ENCODE data around the gene NUDT16.
"Not testable (repeated sequence)": the region's sequence is repeated elsewhere in the genome, so short reads cannot be mapped to it uniquely, and the experiment has no call there.

The NUDT16 gene

DNA sequence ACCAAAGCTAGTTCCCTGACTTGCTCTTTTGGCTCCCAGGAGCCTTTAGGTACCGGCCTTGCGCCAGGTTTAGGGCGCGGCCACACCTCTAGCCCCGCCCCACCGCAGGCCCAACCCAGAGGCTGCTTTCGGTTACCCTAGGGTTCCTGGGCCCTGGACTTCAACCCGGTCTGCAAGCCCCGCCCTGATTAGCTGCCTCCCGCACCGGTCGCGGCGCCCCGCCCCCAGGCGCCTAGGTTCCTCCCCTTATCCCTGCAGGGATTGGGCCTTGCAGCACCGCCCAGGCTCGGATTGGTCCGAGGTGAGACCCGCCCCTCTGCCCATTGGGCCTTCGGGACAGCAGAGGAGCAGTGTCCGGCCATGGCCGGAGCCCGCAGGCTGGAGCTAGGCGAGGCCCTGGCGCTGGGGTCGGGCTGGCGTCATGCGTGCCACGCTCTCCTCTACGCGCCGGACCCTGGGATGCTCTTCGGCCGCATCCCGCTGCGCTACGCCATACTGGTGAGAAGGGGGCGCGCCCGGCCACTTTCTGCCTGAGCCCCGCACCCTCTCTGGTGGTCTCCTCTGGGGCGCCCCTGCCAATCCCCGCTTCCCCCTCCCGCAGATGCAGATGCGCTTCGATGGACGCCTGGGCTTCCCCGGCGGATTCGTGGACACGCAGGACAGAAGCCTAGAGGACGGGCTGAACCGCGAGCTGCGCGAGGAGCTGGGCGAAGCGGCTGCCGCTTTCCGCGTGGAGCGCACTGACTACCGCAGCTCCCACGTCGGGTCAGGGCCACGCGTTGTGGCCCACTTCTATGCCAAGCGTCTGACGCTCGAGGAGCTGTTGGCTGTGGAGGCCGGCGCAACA, at the start of gene NUDT16:
TSS of gene NUDT16 (plus strand) at position 330 of the 847 bp plus-strand sequence. CDS start at position 361, 31 bp downstream.
- peak; percentile 98 for DNase-seq (ENCODE audit: low read depth)

DNA sequence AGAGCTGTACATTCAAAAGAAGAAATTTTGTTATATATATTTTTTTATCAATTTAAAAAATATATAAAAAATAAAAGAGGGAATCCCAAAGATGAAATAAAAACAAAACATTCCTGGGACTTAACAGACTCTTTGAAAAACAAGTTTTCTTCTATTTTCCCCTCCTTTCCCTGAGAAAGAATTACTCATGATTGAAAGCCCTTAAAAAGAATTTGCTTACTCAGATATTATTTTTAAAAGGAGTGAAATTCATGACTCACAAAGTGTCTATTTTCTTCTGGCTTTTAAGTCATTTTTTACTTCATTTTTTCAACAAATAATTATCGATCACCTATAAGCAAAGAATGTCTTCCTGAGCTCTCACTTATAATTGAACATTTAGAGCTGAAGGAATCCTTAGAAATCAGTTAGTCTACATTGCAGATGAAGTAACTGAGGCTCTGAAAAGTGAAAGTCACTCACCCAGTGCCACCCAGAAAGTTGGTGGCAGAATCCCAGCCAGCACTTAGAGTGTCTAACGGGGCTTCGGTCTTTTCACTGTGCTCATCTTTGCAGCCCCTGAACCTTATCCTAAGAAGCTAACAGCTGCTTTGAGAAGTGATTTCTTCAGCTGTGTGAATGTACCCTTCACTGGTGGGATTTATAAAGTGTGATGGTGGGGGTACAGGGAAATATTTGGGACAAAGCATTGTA, 42.5 kb upstream of the NUDT16 start:
- no peak for DNase-seq (ENCODE audit: low read depth)

- DNase-seq (ENCODE audit: low read depth) = no peak
These were observed 39.8 kb upstream of the NUDT16 start for GRCh38 chr3:131341761-131342160.

DNA sequence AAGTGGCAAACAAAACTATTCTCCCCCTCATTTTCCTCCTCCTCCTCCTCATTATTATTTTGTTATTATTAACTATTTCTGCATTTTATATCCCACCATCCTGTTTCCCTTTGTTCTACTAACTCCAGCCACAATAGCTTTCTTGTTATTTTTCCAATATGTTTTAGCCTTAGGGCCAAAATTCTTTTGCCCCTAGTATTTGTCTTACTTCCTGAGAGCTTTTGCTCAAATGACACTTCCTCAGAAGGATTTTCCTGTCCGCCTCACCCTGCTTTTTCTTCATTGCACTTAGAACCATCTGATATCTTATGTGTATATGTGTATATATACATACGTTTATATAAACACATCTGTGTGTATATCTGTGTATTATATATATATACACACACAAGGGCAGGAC, 32.7 kb upstream of the NUDT16 start:
- DNase-seq (ENCODE audit: low read depth) = no peak

DNA sequence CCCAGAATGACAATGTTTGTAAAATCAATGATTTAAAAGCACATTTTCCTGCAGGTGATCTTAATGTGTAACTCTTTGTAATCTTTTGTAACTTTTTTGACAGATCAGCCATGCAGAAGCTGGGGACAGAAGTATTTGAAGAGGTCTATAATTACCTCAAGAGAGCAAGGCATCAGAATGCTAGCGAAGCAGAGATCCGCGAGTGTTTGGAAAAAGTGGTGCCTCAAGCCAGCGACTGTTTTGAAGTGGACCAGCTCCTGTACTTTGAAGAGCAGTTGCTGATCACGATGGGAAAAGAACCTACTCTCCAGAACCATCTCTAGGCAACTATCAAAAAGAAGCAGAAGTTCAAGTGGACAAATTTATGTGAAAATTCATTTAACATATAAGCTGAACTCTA, 32.1 kb upstream of the NUDT16 start:
- no peak for DNase-seq (ENCODE audit: low read depth)

DNA sequence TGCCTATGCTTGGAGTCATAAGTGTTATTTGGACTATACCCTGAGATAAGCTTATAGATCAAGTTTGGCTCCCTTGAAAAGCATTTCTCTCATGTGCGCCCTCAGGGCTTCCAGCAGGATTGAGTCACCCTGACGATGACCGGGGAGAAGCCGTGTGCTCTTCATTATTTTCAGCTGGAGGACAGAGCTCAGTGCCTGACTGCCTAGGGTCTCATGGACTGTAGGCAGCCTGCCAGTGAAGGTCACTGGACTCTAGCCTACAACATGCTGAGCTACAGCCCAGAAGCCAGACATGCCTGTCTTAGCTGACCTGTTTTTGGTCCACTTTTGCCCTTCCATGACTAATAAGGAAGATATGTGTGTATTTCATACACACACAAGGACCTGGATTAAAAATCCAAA, 31.6 kb upstream of the NUDT16 start:
- DNase-seq (ENCODE audit: low read depth) = no peak

- DNase-seq (ENCODE audit: low read depth) = no peak
These were observed 31.1 kb upstream of the NUDT16 start for GRCh38 chr3:131350506-131350905.

DNA sequence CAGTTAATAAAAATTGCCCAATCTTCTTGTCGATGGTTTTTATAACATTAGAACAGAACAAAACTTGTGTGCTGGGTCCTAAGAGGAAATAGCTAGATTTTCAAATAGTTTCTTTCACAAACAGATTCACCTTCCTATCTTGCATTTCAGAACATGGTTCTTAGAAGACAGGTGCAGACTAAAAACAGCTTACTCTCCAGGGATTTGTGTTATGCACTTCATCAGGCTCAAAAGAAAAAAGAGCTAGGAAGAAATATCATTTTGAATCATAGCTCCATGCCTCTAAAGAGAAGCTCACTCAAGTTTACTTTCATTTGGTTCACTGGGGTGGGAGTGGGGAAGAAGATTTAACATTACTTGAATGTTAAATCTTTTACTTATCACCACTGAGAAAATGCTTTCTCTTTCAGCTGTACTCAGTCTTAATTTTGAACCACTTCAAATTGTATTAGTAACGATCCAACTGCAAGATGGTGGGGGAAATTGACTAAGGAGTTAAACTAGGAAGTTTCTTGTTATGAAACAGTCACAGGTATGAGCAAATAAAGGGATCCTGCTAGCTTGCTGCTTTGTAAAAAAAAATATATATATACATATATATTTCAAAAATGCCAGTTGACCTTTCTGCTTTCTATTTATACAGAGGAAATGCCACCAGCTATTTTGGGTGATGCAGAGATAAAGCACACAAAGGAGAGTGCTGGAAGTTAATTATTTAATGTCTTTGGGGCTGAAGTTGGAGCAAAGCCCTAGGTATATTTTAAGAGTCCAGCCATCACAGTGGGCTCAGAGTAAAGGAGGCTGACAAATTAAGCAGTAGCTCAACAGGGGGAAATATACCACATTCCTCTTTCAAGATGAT, 28.3 kb upstream of the NUDT16 start:
- DNase-seq (ENCODE audit: low read depth) = no peak

GRCh38 chr3:131353986-131354385, 27.6 kb upstream of the NUDT16 start:
- DNase-seq (ENCODE audit: low read depth) = no peak

- no peak for DNase-seq (ENCODE audit: low read depth)
These were observed 25.5 kb upstream of the NUDT16 start for GRCh38 chr3:131356006-131356595.

DNA sequence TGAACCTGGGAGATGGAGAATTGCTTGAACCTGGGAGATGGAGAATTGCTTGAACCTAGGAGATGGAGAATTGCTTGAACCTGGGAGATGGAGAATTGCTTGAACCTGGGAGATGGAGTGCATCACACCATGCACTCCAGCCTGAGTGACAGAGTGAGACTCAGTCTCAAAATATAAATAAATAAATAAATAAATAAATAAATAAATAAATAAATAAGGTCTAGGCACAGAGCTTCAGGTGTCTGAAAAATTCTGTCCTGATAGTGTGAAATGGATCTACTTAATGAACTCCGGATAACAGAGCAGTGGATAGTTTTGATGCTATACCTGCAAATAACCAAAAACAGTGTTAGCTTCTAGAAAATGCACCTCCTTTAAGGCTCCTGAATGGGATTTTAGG, 24.3 kb upstream of the NUDT16 start:
- DNase-seq (ENCODE audit: low read depth) = no peak

GRCh38 chr3:131360191-131360755, 21.3 kb upstream of the NUDT16 start:
- no peak for DNase-seq (ENCODE audit: low read depth)

- DNase-seq (ENCODE audit: low read depth) = not testable (repeated sequence)
These were observed 20.5 kb upstream of the NUDT16 start for GRCh38 chr3:131361066-131361463.

DNA sequence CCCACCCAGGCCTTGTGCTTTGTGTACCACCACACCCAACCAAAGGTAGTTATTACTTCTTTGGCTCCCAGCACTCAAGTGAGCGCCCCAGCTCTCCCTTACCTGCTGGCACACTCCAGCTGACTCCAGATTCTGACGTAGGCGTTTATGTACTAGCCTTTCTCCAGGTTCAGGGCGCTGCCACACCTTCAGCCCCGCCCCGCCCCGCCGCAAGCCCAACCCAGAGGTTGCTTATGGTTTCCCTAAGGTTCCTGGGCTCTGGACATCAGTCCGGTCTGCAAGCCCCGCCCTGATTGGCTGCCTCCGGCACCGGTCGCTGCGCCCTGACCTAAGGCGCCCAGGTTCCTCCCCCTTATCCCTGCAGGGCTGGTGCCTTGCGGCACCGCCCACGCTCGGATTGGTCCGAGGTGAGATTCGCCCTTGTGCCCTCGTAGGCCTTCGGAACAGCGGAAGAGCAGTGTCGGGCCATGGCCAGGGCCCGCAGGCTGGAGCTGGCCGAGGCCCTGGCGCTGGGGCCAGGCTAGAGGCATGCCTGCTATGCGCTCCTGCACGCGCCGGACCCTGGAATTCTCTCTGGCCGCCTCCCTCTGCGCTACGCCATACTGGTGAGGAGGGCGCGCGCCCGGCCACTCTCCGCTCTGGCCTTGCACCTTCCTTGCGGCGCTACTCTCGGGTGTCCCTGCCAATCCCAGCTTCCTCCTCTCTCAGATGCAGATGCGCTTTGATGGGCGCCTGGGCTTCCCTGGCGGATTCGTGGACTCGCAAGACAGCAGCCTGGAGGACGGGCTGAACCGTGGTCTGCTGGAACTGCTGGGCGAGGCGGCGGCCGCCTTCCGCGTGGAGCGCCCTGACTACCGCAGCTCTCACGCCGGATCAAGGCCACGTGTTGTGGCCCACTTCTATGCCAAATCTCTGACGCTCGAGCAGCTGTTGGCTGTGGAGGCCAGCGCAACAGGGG, 19.8 kb upstream of the NUDT16 start:
- DNase-seq (ENCODE audit: low read depth) = no peak

GRCh38 chr3:131363275-131363674, 18.3 kb upstream of the NUDT16 start:
- no peak for DNase-seq (ENCODE audit: low read depth)

DNA sequence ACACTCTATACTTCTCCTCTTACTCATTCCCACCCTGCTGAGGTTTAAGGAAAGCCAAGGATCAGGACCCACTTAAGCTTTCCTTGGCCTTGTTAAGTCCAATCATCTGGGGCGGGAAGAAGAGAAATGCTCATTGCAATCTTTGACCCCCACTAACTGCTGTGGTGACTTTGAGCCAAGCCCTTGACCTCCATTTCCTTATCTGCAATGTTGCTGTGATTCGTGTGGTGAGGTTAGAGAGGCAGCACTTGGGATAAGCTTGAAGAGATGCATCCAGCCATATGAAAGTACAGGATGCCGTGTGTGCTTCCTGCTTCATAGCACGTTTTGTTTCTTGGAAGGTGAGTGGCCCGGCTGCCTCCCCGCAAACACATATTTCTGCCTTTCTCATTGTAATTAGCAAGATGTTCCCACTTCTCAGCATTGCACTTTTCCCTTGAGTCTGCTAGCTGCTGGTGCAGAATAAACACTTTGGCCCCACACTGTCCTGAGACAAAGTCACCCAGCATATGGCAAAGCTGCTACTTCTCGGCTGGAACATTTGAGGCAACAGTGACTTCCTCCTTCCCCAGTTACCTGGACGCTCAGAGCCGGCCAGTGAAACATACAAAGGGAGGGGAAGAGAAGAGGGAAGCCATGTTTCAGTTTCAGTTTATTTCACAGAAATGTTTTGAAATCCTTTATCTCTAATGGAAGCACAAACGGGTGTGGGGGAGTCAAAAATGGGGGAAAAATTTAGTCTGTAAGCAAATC, 10.5 kb upstream of the NUDT16 start:
- no peak for DNase-seq (ENCODE audit: low read depth)

DNA sequence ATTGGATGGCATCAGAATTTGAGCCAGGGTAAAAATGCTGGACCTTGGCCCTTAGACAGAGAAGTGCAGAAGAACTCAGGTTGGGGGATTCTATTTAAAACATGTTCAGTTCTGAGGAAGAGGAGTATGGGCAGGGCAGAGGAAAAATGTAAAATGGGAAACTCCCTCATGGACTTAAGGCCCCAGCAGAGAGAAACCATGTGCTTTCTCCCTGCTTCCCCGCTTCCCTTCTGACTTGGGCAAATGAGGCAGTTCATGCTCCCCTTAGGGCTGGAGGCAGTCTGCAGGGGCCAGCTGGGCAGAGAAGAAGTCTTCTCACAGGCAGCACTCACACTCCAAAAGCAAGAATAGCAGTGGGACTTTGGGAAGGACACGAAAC, 9.9 kb upstream of the NUDT16 start:
- no peak for DNase-seq (ENCODE audit: low read depth)

GRCh38 chr3:131374741-131375140, 6.8 kb upstream of the NUDT16 start:
- DNase-seq (ENCODE audit: low read depth) = no peak

GRCh38 chr3:131380821-131381444, 641 bp upstream of the NUDT16 start:
- not testable (repeated sequence) for DNase-seq (ENCODE audit: low read depth)
